K562 (cell line): ENCODE results near the gene FGF14. TPM values are rescaled to one million over a fixed set of nuclear protein-coding genes. Genes with fewer than 3 reads are reported as not detected.

Experiments used
- ATAC-seq: fragments of 200-7000 bp; cut with Tn5 transposase; 3 replicates; pipeline ENCODE4 v1.9.1; 2020; ENCODE audit warnings: moderate library complexity
- BruUV-seq: library from RNA; stranded (reverse); fragments of 400-500 nt; replicated peaks from 2 replicates; lab custom pipeline; 2021; lab: Mats Ljungman, UMichigan
- CTCF ChIA-PET: fragments of 300-600 bp; formaldehyde crosslinking; extraction: SDS; loops from one replicate; lab custom pipeline; 2021; ENCODE audit warnings: low intra/inter-chr PET ratio; lab: Yijun Ruan, JAX
- POLR2A ChIA-PET: fragments of 300-600, 350-650 bp; sonication (Branson Sonifier 250); formaldehyde crosslinking; extraction: SDS; loops from one replicate; lab custom pipeline; 2021; ENCODE audit warnings: antibody characterized with exemption, inconsistent platforms; lab: Yijun Ruan, JAX
- DNase-seq, 4 experiments: peaks; one replicate each; pipeline versions ENCODE4 v3.0.0 to v3.0.0-alpha.2; 2011 to 2018; ENCODE audit warnings: low spot score in 3 of 4, mixed read lengths in 3 of 4; ENCODE audit errors: extremely low read depth in 1 of 4
- FAIRE-seq: peaks from 2 replicates; lab custom pipeline; 2011; peaks lifted over from hg19 to GRCh38; lab: Jason Lieb, UNC
- H2AFZ ChIP-seq: 2 replicates; pipeline ENCODE4 v1.6.0; 2011; ENCODE audit warnings: low read depth, low read length, control low read depth, inconsistent platforms
- H3K27ac ChIP-seq: fragments of 200-600 bp; 3 replicates; pipeline ENCODE4 v1.8.0; 2011; ENCODE audit warnings: low read depth, mild to moderate bottlenecking, control low read depth, inconsistent platforms, low read length, moderate library complexity, mixed read lengths; ENCODE audit errors: extremely low read depth
- H3K27me3 ChIP-seq, 2 experiments: fragments of 300-600 bp in 1 of 2; 2 replicates in 1 of 2; 3 replicates in 1 of 2; pipeline versions ENCODE4 v1.6.0 to v1.8.0; 2011; ENCODE audit warnings: inconsistent platforms in 2 of 2, low read length in 2 of 2, mild to moderate bottlenecking in 1 of 2, mixed read lengths in 1 of 2, moderate library complexity in 1 of 2; ENCODE audit not compliant: control insufficient read depth in 2 of 2, insufficient read depth in 2 of 2
- H3K36me3 ChIP-seq: fragments of 300-600 bp; 3 replicates; pipeline ENCODE4 v1.8.0; 2011; ENCODE audit warnings: mild to moderate bottlenecking, low read length, inconsistent platforms; ENCODE audit not compliant: control insufficient read depth, insufficient read depth
- H3K4me1 ChIP-seq, 2 experiments: fragments of 200-600 bp in 1 of 2; replicated peaks in 1 of 2; 2 replicates in 1 of 2; 3 replicates in 1 of 2; pipeline versions ENCODE4 v1.5.1 to v1.8.0; 2011; ENCODE audit warnings: inconsistent platforms in 2 of 2, low read length in 2 of 2, mild to moderate bottlenecking in 1 of 2, mixed read lengths in 1 of 2, moderate library complexity in 1 of 2; ENCODE audit not compliant: control insufficient read depth in 2 of 2, insufficient read depth in 2 of 2
- H3K4me2 ChIP-seq: 2 replicates; pipeline ENCODE4 v1.6.1; 2011; ENCODE audit warnings: low read length, control low read depth, inconsistent platforms, mixed read lengths; ENCODE audit not compliant: insufficient read depth
- H3K4me3 ChIP-seq: fragments of 200-600 bp; sonication (generic), shearing (Covaris generic); 2 replicates; pipeline ENCODE4 v1.5.1; 2016; ENCODE audit warnings: control low read depth, inconsistent platforms
- H3K79me2 ChIP-seq: fragments of 200-600 bp; 3 replicates; pipeline ENCODE4 v1.8.0; 2011; ENCODE audit warnings: low read length, inconsistent platforms; ENCODE audit not compliant: control insufficient read depth, insufficient read depth
- H3K9ac ChIP-seq, 2 experiments: 2 replicates each; pipeline versions ENCODE4 v1.6.0 to v1.6.1; 2011; ENCODE audit warnings: low read depth in 2 of 2, low read length in 2 of 2, control low read depth in 1 of 2, inconsistent platforms in 1 of 2, mild to moderate bottlenecking in 1 of 2, mixed read lengths in 1 of 2; ENCODE audit not compliant: insufficient read depth in 1 of 2
- H3K9me1 ChIP-seq: one replicate; pipeline ENCODE4 v1.6.0; 2011; ENCODE audit warnings: inconsistent platforms, mild to moderate bottlenecking, low read length, moderate library complexity; ENCODE audit not compliant: control insufficient read depth, insufficient read depth
- H3K9me3 ChIP-seq: replicated peaks from 2 replicates; pipeline ENCODE4 v1.5.1; 2011; ENCODE audit warnings: low read depth, low read length, inconsistent platforms; ENCODE audit not compliant: control insufficient read depth, insufficient read depth
- H4K20me1 ChIP-seq: replicated peaks from 2 replicates; pipeline ENCODE4 v1.6.1; 2011; ENCODE audit warnings: low read length, inconsistent platforms, mixed read lengths; ENCODE audit not compliant: control insufficient read depth, insufficient read depth
- HDAC3 ChIP-seq: fragments of 450-650 bp; IDR thresholded peaks from 2 replicates; pipeline ENCODE4 v1.6.1; 2018; ENCODE audit warnings: borderline replicate concordance, mild to moderate bottlenecking, moderate library complexity; ENCODE audit not compliant: partially characterized antibody
- ZC3H4 ChIP-seq: sonication (generic); formaldehyde crosslinking; IDR thresholded peaks from 2 replicates; pipeline ENCODE4 v1.9.0; 2021; ENCODE audit warnings: missing genetic modification reagents, borderline replicate concordance
- ZNF175 ChIP-seq: fragments of 200-800 bp; sonication (Bioruptor generic); IDR thresholded peaks from 2 replicates; pipeline ENCODE4 v1.6.1; 2016; ENCODE audit warnings: low read depth, mild to moderate bottlenecking, missing genetic modification characterization, missing compliant biosample characterization
- ZNF507 ChIP-seq: conservative IDR thresholded peaks from 2 replicates; pipeline ENCODE4 v1.6.1; 2017; ENCODE audit warnings: missing genetic modification characterization, missing compliant biosample characterization
- ZNF780A ChIP-seq: fragments of 250-450 bp; sonication (Bioruptor Pico); IDR thresholded peaks from 2 replicates; pipeline ENCODE4 v1.5.0; 2021; ENCODE audit warnings: mild to moderate bottlenecking
- WGBS: fragments of 100-300 bp; shearing (Covaris generic); methylation state at CpG from one replicate; pipeline ENCODE4 v1.1.6; 2016; ENCODE audit warnings: low coverage, mixed read lengths; ENCODE audit not compliant: insufficient coverage; ENCODE audit errors: missing lambda C conversion rate; 5-methylcytosine and 5-hydroxymethylcytosine counted together
- in situ Hi-C: fragments of 300-500 bp; cut with MboI; formaldehyde crosslinking; loops from 4 replicates; pipeline ENCODE4 v1.15.0; 2018; ENCODE audit warnings: inconsistent platforms, mixed read lengths
- intact Hi-C: fragments of 100-400 bp; cut with micrococcal nuclease; formaldehyde crosslinking; loops from 2 replicates; pipeline ENCODE4 v1.14.2; 2022
- polyA plus RNA-seq, 8 experiments: library from polyadenylated mRNA; depleted of rRNA in 4 of 8; stranded (reverse) in 5 of 8; unstranded in 3 of 8; fragments of >200 nt; fragmentation: Nextera tagmentation in 2 of 8; fragmentation: Illumina TruSeq in 1 of 8; extraction: Ambion mirVana in 2 of 8; extraction: Trizol in 1 of 8; gene quantifications; 2 replicates each; pipeline versions ENCODE4 v1.2.1 to v1.2.3, GENCODE V29; 2011 to 2014; ENCODE audit warnings: inconsistent platforms in 1 of 8, missing spikeins in 1 of 8
- total RNA-seq, 7 experiments: library from RNA; depleted of rRNA in 6 of 7; stranded (reverse); fragments of >200 nt in 6 of 7; fragmentation: Illumina TruSeq in 2 of 7; extraction: Trizol in 2 of 7; gene quantifications; 2 replicates each; pipeline versions ENCODE4 v1.2.1 to v1.2.3, GENCODE V29; 2011 to 2021; ENCODE audit warnings: low replicate concordance in 1 of 7
- TF ChIP-seq, protein P1 (sequence below): fragments of 250-450 bp; sonication (Bioruptor Pico); IDR thresholded peaks from 2 replicates; pipeline ENCODE4 v1.8.0; 2021; ENCODE audit warnings: borderline replicate concordance, mild to moderate bottlenecking, moderate library complexity; ENCODE audit not compliant: poor library complexity, severe bottlenecking
- TF ChIP-seq, protein P2 (sequence below): fragments of 450-650 bp; IDR thresholded peaks from 2 replicates; pipeline ENCODE4 v1.7.1; 2018; ENCODE audit warnings: mild to moderate bottlenecking, low read depth; ENCODE audit not compliant: partially characterized antibody

The FGF14 gene
- total and polyA plus RNA-seq, 9 of the 15 experiments (the other 6 are each of a cell fraction or from before 2014, with no cell fraction given), result not detected

DNA sequence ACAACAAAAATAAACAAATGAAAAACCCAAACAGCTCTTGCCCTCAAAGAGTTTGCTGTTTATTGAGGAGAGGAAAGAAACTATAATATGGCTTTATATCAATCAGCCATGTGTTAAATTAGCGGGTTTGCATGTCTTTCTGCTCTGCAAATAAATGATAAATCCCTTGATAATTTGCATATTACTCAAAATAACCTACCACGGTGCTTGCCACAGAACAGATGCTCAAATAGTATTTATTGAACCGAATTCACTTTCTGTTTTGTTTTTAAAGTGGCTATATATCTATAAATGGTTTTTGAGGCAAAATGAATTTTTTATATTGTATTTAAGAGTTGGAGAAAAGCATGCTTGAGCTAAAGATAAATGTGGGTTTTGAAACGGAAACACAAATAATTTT, 521.3 kb downstream of the FGF14 start:
- Histone ChIP-seq H2AFZ (no peak overlapping the region), H3K79me2 (no peaks in the 10 kb centered on the region), H3K27ac (no peak overlapping the region), H3K4me1 (no peaks in the 10 kb centered on the region), H3K4me3 (no peak overlapping the region), H3K27me3 (no peaks in the 10 kb centered on the region), H4K20me1 (no peaks in the 10 kb centered on the region), H3K36me3 (no peaks in the 10 kb centered on the region), H3K9ac (no peak overlapping the region), H3K9me1 (no peaks in the 10 kb centered on the region), H3K9me3 (no peaks in the 10 kb centered on the region), H3K4me2 (no peak overlapping the region)
- no peak for DNase-seq
- POLR2A ChIA-PET, result no interaction called here
- in situ Hi-C loops (no loop called here), intact Hi-C loops (no loop called here)
- no TSS peak for BruUV-seq
- no peak for TF ChIP-seq HDAC3
- TF ChIP-seq, protein P1, sequence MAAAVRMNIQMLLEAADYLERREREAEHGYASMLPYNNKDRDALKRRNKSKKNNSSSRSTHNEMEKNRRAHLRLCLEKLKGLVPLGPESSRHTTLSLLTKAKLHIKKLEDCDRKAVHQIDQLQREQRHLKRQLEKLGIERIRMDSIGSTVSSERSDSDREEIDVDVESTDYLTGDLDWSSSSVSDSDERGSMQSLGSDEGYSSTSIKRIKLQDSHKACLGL, result no peak
- TF ChIP-seq ZNF780A (CRISPR knock-in tag), result no peak
- no peak for TF ChIP-seq ZNF175 (CRISPR knock-in tag)
- no peak for TF ChIP-seq ZNF507 (tag)
- TF ChIP-seq ZC3H4 (CRISPR knock-in tag), result no peak
- TF ChIP-seq, protein P2, sequence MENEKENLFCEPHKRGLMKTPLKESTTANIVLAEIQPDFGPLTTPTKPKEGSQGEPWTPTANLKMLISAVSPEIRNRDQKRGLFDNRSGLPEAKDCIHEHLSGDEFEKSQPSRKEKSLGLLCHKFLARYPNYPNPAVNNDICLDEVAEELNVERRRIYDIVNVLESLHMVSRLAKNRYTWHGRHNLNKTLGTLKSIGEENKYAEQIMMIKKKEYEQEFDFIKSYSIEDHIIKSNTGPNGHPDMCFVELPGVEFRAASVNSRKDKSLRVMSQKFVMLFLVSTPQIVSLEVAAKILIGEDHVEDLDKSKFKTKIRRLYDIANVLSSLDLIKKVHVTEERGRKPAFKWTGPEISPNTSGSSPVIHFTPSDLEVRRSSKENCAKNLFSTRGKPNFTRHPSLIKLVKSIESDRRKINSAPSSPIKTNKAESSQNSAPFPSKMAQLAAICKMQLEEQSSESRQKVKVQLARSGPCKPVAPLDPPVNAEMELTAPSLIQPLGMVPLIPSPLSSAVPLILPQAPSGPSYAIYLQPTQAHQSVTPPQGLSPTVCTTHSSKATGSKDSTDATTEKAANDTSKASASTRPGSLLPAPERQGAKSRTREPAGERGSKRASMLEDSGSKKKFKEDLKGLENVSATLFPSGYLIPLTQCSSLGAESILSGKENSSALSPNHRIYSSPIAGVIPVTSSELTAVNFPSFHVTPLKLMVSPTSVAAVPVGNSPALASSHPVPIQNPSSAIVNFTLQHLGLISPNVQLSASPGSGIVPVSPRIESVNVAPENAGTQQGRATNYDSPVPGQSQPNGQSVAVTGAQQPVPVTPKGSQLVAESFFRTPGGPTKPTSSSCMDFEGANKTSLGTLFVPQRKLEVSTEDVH, result no peak
- CTCF ChIA-PET, result no interaction called here
- FAIRE-seq, result no peak
- WGBS, result 0% methylated on average over 4 of the region's 4 CpGs
- ATAC-seq, result no peak
